Mesenchymal stem cell (in vitro differentiated cells and primary cell): ENCODE data around the gene ARID3A.

ENCODE experiments used
- DNase-seq: peaks from one replicate; pipeline ENCODE4 v3.0.0-alpha.2; 2013
- H2AFZ ChIP-seq: one replicate; pipeline ENCODE4 v1.6.1; 2013; ENCODE audit warnings: low read depth, mild to moderate bottlenecking, control low read depth, inconsistent platforms, low read length, moderate library complexity
- H2AK5ac ChIP-seq: 2 replicates; pipeline ENCODE4 v1.6.1; 2013; ENCODE audit warnings: low read length, moderate library complexity, mild to moderate bottlenecking, inconsistent platforms; ENCODE audit not compliant: severe bottlenecking
- H2BK120ac ChIP-seq: one replicate; pipeline ENCODE4 v1.6.1; 2013; ENCODE audit warnings: low read depth, mild to moderate bottlenecking, inconsistent platforms, low read length, moderate library complexity
- H2BK12ac ChIP-seq, 2 experiments: one replicate each; pipeline ENCODE4 v1.6.1; 2013; ENCODE audit warnings: inconsistent platforms in 2 of 2, low read length in 2 of 2, mild to moderate bottlenecking in 2 of 2, moderate library complexity in 2 of 2, control low read depth in 1 of 2
- H2BK15ac ChIP-seq: one replicate; pipeline ENCODE4 v1.6.1; 2013; ENCODE audit warnings: mild to moderate bottlenecking, low read depth, inconsistent platforms; ENCODE audit not compliant: poor library complexity, severe bottlenecking
- H2BK5ac ChIP-seq: 2 replicates; pipeline ENCODE4 v1.6.1; 2013; ENCODE audit warnings: low read depth, mild to moderate bottlenecking, low read length, control low read depth, inconsistent platforms; ENCODE audit not compliant: poor library complexity, severe bottlenecking
- H3K14ac ChIP-seq, 2 experiments: one replicate each; pipeline ENCODE4 v1.6.1; 2013; ENCODE audit warnings: inconsistent platforms in 2 of 2, low read length in 2 of 2, control low read depth in 1 of 2, mild to moderate bottlenecking in 1 of 2, moderate library complexity in 1 of 2
- H3K18ac ChIP-seq, 2 experiments: one replicate each; pipeline ENCODE4 v1.6.1; 2013; ENCODE audit warnings: inconsistent platforms in 2 of 2, low read length in 2 of 2, control low read depth in 1 of 2, low read depth in 1 of 2, mild to moderate bottlenecking in 1 of 2
- H3K23ac ChIP-seq, 2 experiments: one replicate each; pipeline ENCODE4 v1.6.1; 2013; ENCODE audit warnings: inconsistent platforms in 2 of 2, low read length in 2 of 2, mild to moderate bottlenecking in 2 of 2, moderate library complexity in 2 of 2, control low read depth in 1 of 2
- H3K27ac ChIP-seq: 2 replicates; pipeline ENCODE4 v1.5.1; 2013; ENCODE audit warnings: mild to moderate bottlenecking, moderate library complexity, low read length, control low read depth, inconsistent platforms; ENCODE audit not compliant: poor library complexity, severe bottlenecking
- H3K27me3 ChIP-seq, 2 experiments: 2 replicates each; pipeline versions ENCODE4 v1.6.1 to v1.7.0; 2013; ENCODE audit warnings: low read length in 2 of 2, mild to moderate bottlenecking in 2 of 2, moderate library complexity in 2 of 2, control low read depth in 1 of 2, inconsistent platforms in 1 of 2; ENCODE audit not compliant: control insufficient read depth in 1 of 2, insufficient read depth in 1 of 2
- H3K36me3 ChIP-seq, 2 experiments: 2 replicates each; pipeline versions ENCODE4 v1.6.1 to v1.7.0; 2013; ENCODE audit warnings: low read length in 2 of 2, control low read depth in 1 of 2, inconsistent platforms in 1 of 2, low read depth in 1 of 2, mild to moderate bottlenecking in 1 of 2; ENCODE audit not compliant: insufficient read depth in 2 of 2, control insufficient read depth in 1 of 2
- H3K4ac ChIP-seq, 2 experiments: one replicate each; pipeline ENCODE4 v1.6.1; 2013; ENCODE audit warnings: inconsistent platforms in 2 of 2, low read length in 2 of 2, mild to moderate bottlenecking in 2 of 2, moderate library complexity in 2 of 2, control low read depth in 1 of 2, low read depth in 1 of 2
- H3K4me1 ChIP-seq: 2 replicates; pipeline ENCODE4 v1.6.1; 2013; ENCODE audit warnings: low read depth, low read length, control low read depth; ENCODE audit not compliant: control insufficient read depth, insufficient read depth
- H3K4me2 ChIP-seq: 2 replicates; pipeline ENCODE4 v1.6.1; 2013; ENCODE audit warnings: low read length, mild to moderate bottlenecking, inconsistent platforms; ENCODE audit not compliant: poor library complexity, severe bottlenecking
- H3K4me3 ChIP-seq, 2 experiments: 2 replicates each; pipeline versions ENCODE4 v1.5.1 to v1.7.0; 2013; ENCODE audit warnings: low read length in 2 of 2, mild to moderate bottlenecking in 2 of 2, control low read depth in 1 of 2, low read depth in 1 of 2; ENCODE audit not compliant: insufficient read depth in 1 of 2
- H3K79me1 ChIP-seq: replicated peaks from 2 replicates; pipeline ENCODE4 v1.6.1; 2013; ENCODE audit warnings: mild to moderate bottlenecking, control low read depth, low read length, inconsistent platforms; ENCODE audit not compliant: poor library complexity, severe bottlenecking
- H3K9ac ChIP-seq: 2 replicates; pipeline ENCODE4 v1.7.0; 2013; ENCODE audit warnings: mild to moderate bottlenecking, low read length, moderate library complexity
- H3K9me3 ChIP-seq: 2 replicates; pipeline ENCODE4 v1.7.0; 2013; ENCODE audit warnings: mild to moderate bottlenecking, low read length; ENCODE audit not compliant: control insufficient read depth
- H4K8ac ChIP-seq: one replicate; pipeline ENCODE4 v1.6.1; 2013; ENCODE audit warnings: inconsistent platforms, mild to moderate bottlenecking, low read length, moderate library complexity
- H4K91ac ChIP-seq: one replicate; pipeline ENCODE4 v1.6.1; 2013; ENCODE audit warnings: mild to moderate bottlenecking, low read length, inconsistent platforms
- WGBS: methylation state at CpG from one replicate; pipeline ENCODE4 v1.1.7; 2013; ENCODE audit warnings: mixed read lengths; 5-methylcytosine and 5-hydroxymethylcytosine counted together

ARID3A gene

GRCh38 chr19:938233-938923 is 12.5 kb downstream of the ARID3A start:
- Histone ChIP-seq H2BK120ac (no peak overlapping the region), H3K9ac (no peak overlapping the region), H3K4me2 (no peak overlapping the region), H3K4me1 (peaks cover 56% of the 10 kb centered on the region), H2BK5ac (no peak overlapping the region), H3K27ac (peak overlapping the region; percentile 42), H3K36me3 (peaks cover 35 to 91% of the 10 kb centered on the region in 2 experiments), H3K18ac (no peak overlapping the region), H2BK15ac (no peak overlapping the region), H2AFZ (no peak overlapping the region), H4K8ac (peak overlapping the region; percentile 13), H3K79me1 (no peaks in the 10 kb centered on the region), H3K27me3 (no peaks in the 10 kb centered on the region), H4K91ac (peak overlapping the region; percentile 22), H3K23ac (no peak overlapping the region), H3K4me3 (peak overlapping the region in 1 of 2 experiments; percentile 14), H2AK5ac (peak overlapping the region; percentile 35), H3K9me3 (no peaks in the 10 kb centered on the region), H3K14ac (no peak overlapping the region), H2BK12ac (peak overlapping the region; percentile 18), H3K4ac (no peak overlapping the region)
- DNase-seq, result no peak
- WGBS, result 92% methylated on average over 21 of the region's 23 CpGs

GRCh38 chr19:939439-939838 is 13.6 kb downstream of the ARID3A start:
- H3K9me3 ChIP-seq, result no peaks in the 10 kb centered on the region
- peaks cover 39 to 94% of the 10 kb centered on the region in 2 experiments for H3K36me3 ChIP-seq
- H3K9ac ChIP-seq, result no peak overlapping the region
- no peak for DNase-seq
- H3K79me1 ChIP-seq, result no peaks in the 10 kb centered on the region
- H2BK120ac ChIP-seq, result no peak overlapping the region
- H2AK5ac ChIP-seq, result no peak overlapping the region
- no peak overlapping the region for H3K23ac ChIP-seq
- H3K14ac ChIP-seq, result no peak overlapping the region
- H3K4me1 ChIP-seq, result peaks cover 52% of the 10 kb centered on the region
- WGBS, result 88% methylated on average over 22 of the region's 22 CpGs
- H3K4me2 ChIP-seq, result no peak overlapping the region
- no peak overlapping the region for H2BK15ac ChIP-seq
- no peak overlapping the region for H2BK5ac ChIP-seq
- no peak overlapping the region for H3K27ac ChIP-seq
- no peak overlapping the region for H3K4me3 ChIP-seq
- H3K18ac ChIP-seq, result peak overlapping the region in 1 of 2 experiments; percentile 26
- H2AFZ ChIP-seq, result no peak overlapping the region
- H4K8ac ChIP-seq, result no peak overlapping the region
- no peak overlapping the region for H2BK12ac ChIP-seq
- H3K27me3 ChIP-seq, result no peaks in the 10 kb centered on the region
- H4K91ac ChIP-seq, result no peak overlapping the region
- no peak overlapping the region for H3K4ac ChIP-seq

GRCh38 chr19:939922-940321 is 14.1 kb downstream of the ARID3A start:
- Histone ChIP-seq H3K36me3 (peaks cover 42 to 96% of the 10 kb centered on the region in 2 experiments), H2BK15ac (no peak overlapping the region), H3K4me3 (no peak overlapping the region), H3K4me2 (no peak overlapping the region), H3K27me3 (no peaks in the 10 kb centered on the region), H3K79me1 (no peaks in the 10 kb centered on the region), H2BK12ac (no peak overlapping the region), H3K14ac (no peak overlapping the region), H3K4me1 (peaks cover 50% of the 10 kb centered on the region), H2BK120ac (no peak overlapping the region), H3K9ac (no peak overlapping the region), H3K18ac (peak overlapping the region; percentile 26 to 38), H2AFZ (no peak overlapping the region), H3K9me3 (no peaks in the 10 kb centered on the region), H3K4ac (no peak overlapping the region), H3K23ac (no peak overlapping the region), H4K91ac (no peak overlapping the region), H2AK5ac (no peak overlapping the region), H2BK5ac (no peak overlapping the region), H3K27ac (no peak overlapping the region), H4K8ac (no peak overlapping the region)
- 92% methylated on average over 7 of the region's 7 CpGs for WGBS
- no peak for DNase-seq

GRCh38 chr19:940591-941291 is 14.9 kb downstream of the ARID3A start:
- Histone ChIP-seq H3K9ac (no peak overlapping the region), H2AFZ (no peak overlapping the region), H2BK120ac (no peak overlapping the region), H2AK5ac (no peak overlapping the region), H3K18ac (no peak overlapping the region), H3K14ac (no peak overlapping the region), H3K36me3 (peaks cover 42 to 96% of the 10 kb centered on the region in 2 experiments), H3K27me3 (no peaks in the 10 kb centered on the region), H4K91ac (peak overlapping the region; percentile 2), H3K4me2 (no peak overlapping the region), H4K8ac (peak overlapping the region; percentile 20), H3K23ac (no peak overlapping the region), H3K27ac (no peak overlapping the region), H3K4me1 (peaks cover 53% of the 10 kb centered on the region), H3K4me3 (peak overlapping the region in 1 of 2 experiments; percentile 20), H2BK12ac (no peak overlapping the region), H3K4ac (no peak overlapping the region), H2BK15ac (no peak overlapping the region), H2BK5ac (no peak overlapping the region), H3K79me1 (no peaks in the 10 kb centered on the region), H3K9me3 (no peaks in the 10 kb centered on the region)
- 95% methylated on average over 60 of the region's 64 CpGs for WGBS
- DNase-seq, result no peak
